Activated T-cell treated with anti-CD3 and anti-CD28 coated beads for 4 hours (primary cell): ENCODE measurements around the gene ANO7.
A peak's percentile ranks its signal among the peaks of the same experiment; 100 is the strongest.

ENCODE experiments used
- DNase-seq: peaks from one replicate; pipeline ENCODE4 v3.0.0-alpha.2; 2020

Gene ANO7

GRCh38 chr2:241188361-241189092 lies at the start of gene ANO7:
ANO7 (plus strand) TSS chr2:241188677; CDS start chr2:241190064, 1,387 bp downstream.
- DNase-seq = no peak

DNA sequence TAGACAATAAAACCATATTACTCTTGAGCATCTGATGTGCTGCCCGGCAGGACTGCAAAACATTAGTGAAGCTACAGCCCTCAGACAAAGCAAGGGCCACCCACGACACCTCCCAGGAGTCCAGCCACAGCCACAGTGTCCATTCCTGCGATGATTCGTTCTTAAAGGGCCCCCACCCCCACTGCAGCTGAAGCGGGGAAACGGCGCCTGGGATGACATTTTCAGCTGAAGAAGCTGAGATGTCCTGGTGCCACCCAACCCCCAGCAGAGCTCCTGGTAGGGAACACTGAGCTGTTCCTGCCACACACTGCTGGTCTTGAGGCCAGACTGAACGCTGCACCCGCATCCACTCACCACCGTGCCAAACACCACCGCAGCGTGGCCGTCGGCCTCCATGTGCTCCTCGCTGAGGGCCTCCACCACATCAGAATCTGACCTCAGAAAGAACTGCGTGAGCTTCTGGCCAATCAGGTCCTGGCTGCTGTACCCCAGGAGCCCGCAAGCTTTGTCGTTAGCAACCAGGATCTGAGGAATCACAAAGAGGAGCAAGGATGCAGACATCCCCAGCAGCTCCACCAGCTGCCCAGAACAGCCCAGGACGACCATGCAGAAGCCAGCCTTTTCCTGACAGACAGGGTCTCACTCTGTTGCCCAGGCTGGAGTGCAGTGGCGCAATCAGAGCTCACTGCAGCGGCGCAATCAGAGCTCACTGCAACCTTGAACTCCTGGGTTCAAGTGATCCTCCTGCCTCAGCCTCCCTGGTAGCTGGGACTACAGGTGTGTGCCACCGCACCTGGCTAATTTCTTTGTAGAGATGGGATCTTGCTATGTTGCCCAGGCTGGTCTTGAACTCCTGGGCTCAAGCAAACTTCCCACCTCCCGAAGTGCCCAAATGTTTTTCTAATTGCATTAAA lies 48.7 kb upstream of the ANO7 start:
- DNase-seq = no peak

GRCh38 chr2:241140445-241140840 lies 48.0 kb upstream of the ANO7 start:
- no peak for DNase-seq

DNA sequence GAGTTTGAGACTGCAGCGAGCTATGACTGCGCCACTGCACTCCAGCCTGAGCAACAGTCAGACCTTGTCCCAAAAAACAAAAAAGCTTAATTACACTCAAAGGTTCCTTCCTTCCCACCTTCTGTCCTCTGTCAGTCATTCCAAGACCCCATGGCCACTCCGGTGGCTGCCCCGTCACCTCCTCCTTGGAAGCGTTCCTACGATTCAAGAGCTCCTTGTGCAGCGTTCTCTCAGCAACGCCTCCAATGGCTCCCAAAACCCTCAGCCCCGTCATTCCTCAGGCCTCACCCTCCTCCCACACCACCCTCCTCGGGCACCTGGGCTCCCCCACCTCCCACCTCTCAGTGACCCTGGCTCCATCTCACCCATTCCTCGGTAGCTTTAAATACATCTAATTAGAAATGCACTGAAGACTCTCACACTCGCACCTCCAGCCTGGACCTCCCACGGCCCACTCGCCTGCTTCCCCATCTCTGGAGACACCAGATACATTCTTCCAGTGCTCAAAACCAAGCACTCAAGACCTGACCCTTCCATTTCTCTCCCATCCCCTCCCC lies 47.2 kb upstream of the ANO7 start:
- no peak for DNase-seq

- DNase-seq = no peak
Observed at GRCh38 chr2:241142063-241142462, 46.4 kb upstream of the ANO7 start.

GRCh38 chr2:241142593-241142992 lies 45.9 kb upstream of the ANO7 start:
- DNase-seq = no peak

GRCh38 chr2:241146286-241146685 lies 42.2 kb upstream of the ANO7 start:
- DNase-seq = no peak

DNA sequence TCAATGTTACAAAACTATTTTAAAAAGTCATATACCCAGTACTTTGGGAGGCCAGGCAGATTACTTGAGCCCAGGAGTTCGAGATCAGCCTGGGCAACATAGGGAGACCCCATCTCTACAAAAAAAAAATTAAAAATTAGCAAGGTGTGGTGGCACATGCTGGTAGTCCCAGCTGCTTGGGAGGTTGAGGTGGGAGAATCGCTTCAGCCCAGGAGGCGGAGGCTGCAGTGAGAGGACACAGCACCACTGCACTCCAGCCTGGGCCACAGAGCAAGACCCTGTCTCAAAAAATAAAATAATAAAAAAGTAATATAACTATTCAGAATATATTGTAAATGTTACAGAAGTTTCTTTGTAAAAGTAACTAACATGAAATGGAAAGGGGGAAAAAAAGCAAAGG lies 41.1 kb upstream of the ANO7 start:
- no peak for DNase-seq

GRCh38 chr2:241148239-241148638 lies 40.2 kb upstream of the ANO7 start:
- no peak for DNase-seq

GRCh38 chr2:241148891-241149674 lies 39.4 kb upstream of the ANO7 start, which contains the start of gene PASK:
PASK (minus strand) TSS chr2:241149472; CDS start chr2:241143032, 6,440 bp downstream.
- DNase-seq = peak; percentile 84

DNA sequence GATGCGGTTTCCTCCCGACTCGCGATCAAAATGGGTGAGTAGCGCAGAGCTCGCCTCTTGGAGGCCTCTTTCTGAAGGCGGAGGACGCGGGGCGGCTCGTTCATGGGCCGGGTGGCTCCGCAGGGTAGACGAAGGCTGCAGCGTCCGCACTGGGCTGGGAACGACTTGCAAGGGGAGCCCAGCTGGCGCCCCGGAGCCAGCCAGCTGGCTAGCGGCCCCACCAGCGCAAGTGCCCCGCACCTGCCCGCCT lies 38.9 kb upstream of the ANO7 start:
- DNase-seq = no peak

GRCh38 chr2:241149925-241150659 lies 38.4 kb upstream of the ANO7 start, which contains the start of gene PPP1R7:
PPP1R7 (plus strand) TSS chr2:241150467; CDS start chr2:241150496, 29 bp downstream.
- DNase-seq = peak; percentile 89

DNA sequence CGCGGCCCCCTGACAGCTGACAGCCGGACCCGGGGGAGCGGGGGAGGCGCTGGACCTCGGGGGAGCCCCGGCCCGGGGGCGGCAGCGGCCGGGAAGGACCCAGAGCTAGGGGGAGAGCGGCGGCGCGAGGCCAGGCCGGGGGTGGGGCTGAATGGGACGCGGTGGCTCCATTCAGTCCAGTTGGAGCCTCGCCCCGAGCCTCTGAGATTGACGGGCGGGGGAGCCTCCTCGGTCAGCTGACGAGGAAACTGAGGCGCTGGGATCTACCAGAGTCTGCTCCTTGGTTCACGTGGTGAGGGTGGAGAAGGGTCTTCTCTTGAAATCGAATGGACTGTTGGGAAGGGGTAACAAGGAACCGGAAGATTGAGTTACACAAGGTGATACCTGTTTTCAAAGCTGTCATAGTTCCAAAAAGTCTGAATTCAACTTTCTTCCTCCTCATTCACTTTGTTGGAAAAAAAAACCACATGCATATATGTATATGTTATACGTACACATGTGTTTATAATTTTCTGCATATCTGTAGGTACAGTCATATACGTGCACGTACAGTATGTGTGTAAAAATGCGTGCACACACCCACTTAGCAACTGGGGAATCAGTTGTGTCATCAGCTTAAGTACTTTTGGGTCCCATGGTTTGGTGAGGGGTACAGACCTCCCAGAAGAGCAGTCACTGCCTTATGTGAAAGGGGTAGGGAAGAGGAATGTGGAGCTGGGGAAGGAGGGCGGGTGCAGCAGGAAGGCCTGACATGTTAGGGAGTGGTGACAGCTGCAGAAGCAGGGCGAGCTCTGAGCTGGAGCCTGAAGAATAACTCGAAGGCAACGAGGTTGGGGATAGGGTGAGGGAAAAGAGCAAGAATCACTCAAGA lies 37.6 kb upstream of the ANO7 start:
- DNase-seq = no peak

DNA sequence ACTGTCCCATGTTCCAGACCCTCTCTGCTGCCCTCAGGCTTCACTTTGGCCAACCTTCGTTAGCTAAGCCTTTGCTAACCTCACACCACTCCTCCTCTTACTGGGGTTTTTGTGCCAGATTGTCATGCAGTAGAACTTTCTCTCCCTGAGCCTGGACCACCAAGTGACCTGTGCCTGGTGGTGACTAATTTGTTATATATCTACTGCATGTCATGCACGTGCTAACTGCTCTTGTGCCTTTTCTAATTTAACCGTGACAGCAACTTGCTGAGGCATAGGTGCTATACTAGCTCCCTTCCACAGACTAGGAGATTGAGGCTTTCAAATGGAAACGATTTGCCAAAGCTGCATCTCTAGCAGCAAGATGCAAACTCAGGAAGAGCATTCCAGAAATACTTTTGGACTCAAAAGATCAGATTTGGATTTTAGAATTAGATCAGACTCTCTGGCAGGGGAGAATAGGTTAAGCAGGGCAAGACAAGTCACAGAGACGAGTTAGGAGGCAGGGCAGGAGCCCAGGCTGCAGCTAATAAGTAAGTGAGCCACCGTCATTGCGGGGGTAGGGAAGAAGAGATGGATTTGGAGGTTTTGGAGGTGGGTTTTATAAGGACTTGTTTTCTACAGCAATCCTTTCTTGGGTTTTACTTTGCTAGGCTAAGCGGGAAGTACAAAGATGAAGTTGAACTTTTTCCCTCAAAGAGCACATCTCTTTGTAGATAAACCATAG lies 36.4 kb upstream of the ANO7 start:
- no peak for DNase-seq

GRCh38 chr2:241153616-241154015 lies 34.9 kb upstream of the ANO7 start:
- no peak for DNase-seq

- DNase-seq = no peak
Observed at GRCh38 chr2:241154915-241155314, 33.6 kb upstream of the ANO7 start.

GRCh38 chr2:241155936-241156335 lies 32.5 kb upstream of the ANO7 start:
- DNase-seq = no peak

DNA sequence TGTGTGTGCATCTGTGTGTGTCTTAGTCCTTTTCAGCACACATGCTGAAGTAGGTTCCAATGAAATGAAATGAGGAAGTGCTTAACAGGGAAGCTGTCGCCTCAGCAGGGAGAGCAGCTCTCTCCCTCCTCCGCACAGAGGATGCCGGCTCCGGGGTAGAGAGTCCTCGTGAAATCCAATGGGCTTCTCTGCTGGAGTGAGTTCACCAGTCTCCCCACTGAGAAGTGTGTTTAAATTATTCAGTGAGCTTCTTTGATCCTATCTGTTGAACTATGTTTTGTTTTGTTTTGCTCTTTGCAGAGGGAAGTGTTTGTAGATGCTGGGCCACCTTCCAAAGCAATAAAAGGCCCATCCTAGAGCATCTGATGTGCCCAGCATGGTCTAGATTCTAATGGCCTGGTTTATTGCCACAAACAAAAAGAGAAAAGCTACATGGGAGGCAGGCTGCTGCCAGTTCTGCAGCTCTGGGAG lies 31.5 kb upstream of the ANO7 start:
- no peak for DNase-seq

DNA sequence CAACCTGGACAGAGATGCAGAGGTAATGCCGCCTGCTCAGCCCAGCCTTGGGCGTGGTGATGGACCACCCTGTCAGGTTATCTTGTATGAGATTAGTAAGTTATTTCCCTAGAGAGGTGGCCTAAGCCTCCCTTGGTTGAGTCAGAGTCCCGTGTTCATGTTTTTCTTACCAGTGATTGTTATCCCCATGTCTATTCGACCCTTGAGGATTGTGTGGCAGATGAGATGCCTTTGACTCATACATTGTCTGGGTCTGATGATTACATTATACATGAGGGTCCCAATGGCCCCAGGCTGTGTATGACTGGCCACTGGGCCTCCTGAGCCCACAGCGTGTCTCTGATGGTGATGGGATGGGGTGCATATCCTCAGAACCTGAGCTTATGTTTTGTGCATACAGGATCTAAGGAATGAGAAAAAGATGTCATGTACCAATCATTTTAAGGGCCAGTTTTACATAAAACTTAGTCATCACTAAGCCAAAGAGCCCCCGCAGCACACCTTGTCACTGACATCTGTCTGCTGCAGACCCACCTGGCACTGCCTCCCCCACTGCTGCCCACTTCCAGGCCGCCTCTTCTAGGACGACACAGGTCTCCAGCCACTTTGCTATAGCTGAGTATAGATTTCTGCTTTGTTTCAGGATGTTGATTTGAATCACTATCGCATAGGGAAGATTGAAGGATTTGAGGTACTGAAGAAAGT lies 30.5 kb upstream of the ANO7 start:
- no peak for DNase-seq

DNA sequence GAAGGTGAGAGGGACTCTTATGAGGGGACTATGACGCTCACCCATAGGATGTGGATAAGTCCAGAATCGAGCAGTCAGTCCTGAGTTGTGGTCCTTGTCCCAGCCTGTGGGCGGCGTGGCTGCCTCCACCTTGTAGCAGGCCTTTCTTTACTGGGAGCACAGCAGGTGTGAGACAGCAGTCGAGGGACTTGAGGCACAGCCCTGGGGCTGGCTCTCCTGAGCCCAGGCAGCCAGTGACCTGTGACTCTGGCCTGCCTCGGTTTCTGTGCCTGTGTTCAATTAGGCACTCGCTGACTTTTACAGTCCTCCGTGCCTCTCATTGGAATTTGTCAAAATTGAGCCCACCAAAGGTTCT lies 30.0 kb upstream of the ANO7 start:
- no peak for DNase-seq
